Measurements from ENCODE around the gene TNK1. TPM values are rescaled to one million over a fixed set of nuclear protein-coding genes. Genes with fewer than 3 reads are reported as not detected.

Gene TNK1
- total and polyA plus RNA-seq, 2 of the 8 experiments (the other 6 are each of a cell fraction or from before 2014, with no cell fraction given), result 7.6 to 9.5 TPM

GRCh38 chr17:7409716-7410115, 28.8 kb downstream of the TNK1 start (continued):
- TF ChIP-seq, protein P1, sequence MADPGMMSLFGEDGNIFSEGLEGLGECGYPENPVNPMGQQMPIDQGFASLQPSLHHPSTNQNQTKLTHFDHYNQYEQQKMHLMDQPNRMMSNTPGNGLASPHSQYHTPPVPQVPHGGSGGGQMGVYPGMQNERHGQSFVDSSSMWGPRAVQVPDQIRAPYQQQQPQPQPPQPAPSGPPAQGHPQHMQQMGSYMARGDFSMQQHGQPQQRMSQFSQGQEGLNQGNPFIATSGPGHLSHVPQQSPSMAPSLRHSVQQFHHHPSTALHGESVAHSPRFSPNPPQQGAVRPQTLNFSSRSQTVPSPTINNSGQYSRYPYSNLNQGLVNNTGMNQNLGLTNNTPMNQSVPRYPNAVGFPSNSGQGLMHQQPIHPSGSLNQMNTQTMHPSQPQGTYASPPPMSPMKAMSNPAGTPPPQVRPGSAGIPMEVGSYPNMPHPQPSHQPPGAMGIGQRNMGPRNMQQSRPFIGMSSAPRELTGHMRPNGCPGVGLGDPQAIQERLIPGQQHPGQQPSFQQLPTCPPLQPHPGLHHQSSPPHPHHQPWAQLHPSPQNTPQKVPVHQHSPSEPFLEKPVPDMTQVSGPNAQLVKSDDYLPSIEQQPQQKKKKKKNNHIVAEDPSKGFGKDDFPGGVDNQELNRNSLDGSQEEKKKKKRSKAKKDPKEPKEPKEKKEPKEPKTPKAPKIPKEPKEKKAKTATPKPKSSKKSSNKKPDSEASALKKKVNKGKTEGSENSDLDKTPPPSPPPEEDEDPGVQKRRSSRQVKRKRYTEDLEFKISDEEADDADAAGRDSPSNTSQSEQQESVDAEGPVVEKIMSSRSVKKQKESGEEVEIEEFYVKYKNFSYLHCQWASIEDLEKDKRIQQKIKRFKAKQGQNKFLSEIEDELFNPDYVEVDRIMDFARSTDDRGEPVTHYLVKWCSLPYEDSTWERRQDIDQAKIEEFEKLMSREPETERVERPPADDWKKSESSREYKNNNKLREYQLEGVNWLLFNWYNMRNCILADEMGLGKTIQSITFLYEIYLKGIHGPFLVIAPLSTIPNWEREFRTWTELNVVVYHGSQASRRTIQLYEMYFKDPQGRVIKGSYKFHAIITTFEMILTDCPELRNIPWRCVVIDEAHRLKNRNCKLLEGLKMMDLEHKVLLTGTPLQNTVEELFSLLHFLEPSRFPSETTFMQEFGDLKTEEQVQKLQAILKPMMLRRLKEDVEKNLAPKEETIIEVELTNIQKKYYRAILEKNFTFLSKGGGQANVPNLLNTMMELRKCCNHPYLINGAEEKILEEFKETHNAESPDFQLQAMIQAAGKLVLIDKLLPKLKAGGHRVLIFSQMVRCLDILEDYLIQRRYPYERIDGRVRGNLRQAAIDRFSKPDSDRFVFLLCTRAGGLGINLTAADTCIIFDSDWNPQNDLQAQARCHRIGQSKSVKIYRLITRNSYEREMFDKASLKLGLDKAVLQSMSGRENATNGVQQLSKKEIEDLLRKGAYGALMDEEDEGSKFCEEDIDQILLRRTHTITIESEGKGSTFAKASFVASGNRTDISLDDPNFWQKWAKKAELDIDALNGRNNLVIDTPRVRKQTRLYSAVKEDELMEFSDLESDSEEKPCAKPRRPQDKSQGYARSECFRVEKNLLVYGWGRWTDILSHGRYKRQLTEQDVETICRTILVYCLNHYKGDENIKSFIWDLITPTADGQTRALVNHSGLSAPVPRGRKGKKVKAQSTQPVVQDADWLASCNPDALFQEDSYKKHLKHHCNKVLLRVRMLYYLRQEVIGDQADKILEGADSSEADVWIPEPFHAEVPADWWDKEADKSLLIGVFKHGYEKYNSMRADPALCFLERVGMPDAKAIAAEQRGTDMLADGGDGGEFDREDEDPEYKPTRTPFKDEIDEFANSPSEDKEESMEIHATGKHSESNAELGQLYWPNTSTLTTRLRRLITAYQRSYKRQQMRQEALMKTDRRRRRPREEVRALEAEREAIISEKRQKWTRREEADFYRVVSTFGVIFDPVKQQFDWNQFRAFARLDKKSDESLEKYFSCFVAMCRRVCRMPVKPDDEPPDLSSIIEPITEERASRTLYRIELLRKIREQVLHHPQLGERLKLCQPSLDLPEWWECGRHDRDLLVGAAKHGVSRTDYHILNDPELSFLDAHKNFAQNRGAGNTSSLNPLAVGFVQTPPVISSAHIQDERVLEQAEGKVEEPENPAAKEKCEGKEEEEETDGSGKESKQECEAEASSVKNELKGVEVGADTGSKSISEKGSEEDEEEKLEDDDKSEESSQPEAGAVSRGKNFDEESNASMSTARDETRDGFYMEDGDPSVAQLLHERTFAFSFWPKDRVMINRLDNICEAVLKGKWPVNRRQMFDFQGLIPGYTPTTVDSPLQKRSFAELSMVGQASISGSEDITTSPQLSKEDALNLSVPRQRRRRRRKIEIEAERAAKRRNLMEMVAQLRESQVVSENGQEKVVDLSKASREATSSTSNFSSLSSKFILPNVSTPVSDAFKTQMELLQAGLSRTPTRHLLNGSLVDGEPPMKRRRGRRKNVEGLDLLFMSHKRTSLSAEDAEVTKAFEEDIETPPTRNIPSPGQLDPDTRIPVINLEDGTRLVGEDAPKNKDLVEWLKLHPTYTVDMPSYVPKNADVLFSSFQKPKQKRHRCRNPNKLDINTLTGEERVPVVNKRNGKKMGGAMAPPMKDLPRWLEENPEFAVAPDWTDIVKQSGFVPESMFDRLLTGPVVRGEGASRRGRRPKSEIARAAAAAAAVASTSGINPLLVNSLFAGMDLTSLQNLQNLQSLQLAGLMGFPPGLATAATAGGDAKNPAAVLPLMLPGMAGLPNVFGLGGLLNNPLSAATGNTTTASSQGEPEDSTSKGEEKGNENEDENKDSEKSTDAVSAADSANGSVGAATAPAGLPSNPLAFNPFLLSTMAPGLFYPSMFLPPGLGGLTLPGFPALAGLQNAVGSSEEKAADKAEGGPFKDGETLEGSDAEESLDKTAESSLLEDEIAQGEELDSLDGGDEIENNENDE (IDR thresholded peaks at IDR 0.05; ENCODE audit: insufficient replicate concordance, low read length), result no peak
- TF ChIP-seq CHD1 (IDR thresholded peaks at IDR 0.05; ENCODE audit: low read depth, low read length) (no peak), SUZ12 (IDR thresholded peaks at IDR 0.05; ENCODE audit: low read length) (no peak), GTF2F1 (IDR thresholded peaks at IDR 0.05; ENCODE audit: borderline replicate concordance, low read depth, low read length) (no peak), ZNF274 (IDR thresholded peaks at IDR 0.05; ENCODE audit: borderline replicate concordance, extremely low read depth, low read length) (no peak), KDM1A (IDR thresholded peaks at IDR 0.05; ENCODE audit: borderline replicate concordance, low read length) (no peak), SIX5 (IDR thresholded peaks at IDR 0.05; ENCODE audit: low read depth, low read length) (no peak), SIN3A (conservative IDR thresholded peaks at IDR 0.05 in 1 of 2, IDR thresholded peaks at IDR 0.05 in 1 of 2; ENCODE audit: low read depth in 1 of 2, low read length in 2 of 2) (no peak), BACH1 (IDR thresholded peaks at IDR 0.05; ENCODE audit: low read length) (no peak)
- TF ChIP-seq, protein P2, sequence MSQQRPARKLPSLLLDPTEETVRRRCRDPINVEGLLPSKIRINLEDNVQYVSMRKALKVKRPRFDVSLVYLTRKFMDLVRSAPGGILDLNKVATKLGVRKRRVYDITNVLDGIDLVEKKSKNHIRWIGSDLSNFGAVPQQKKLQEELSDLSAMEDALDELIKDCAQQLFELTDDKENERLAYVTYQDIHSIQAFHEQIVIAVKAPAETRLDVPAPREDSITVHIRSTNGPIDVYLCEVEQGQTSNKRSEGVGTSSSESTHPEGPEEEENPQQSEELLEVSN (IDR thresholded peaks at IDR 0.05), result no peak
